Fibroblast of lung (primary cell): ENCODE results near the gene HOXC11. TPM values are rescaled to one million over a fixed set of nuclear protein-coding genes. Genes with fewer than 3 reads are reported as not detected.
A peak's percentile ranks its signal among the peaks of the same experiment; 100 is the strongest.

ENCODE experiments used
- DNase-seq, 2 donors: peaks; one replicate each; pipeline versions ENCODE4 v3.0.0 to v3.0.0-alpha.2; 2010; ENCODE audit warnings: low read depth in 2 of 2
- H2AFZ ChIP-seq: 2 replicates; pipeline ENCODE4 v1.5.1; 2012; ENCODE audit warnings: low read length, control low read depth, inconsistent platforms
- H3K27ac ChIP-seq: 2 replicates; pipeline ENCODE4 v1.5.1; 2011; ENCODE audit warnings: low read length, control low read depth; ENCODE audit not compliant: insufficient read depth
- H3K27me3 ChIP-seq: 2 replicates; pipeline ENCODE4 v1.5.1; 2011; ENCODE audit warnings: mild to moderate bottlenecking, low read length; ENCODE audit not compliant: control insufficient read depth, insufficient read depth
- H3K36me3 ChIP-seq: 2 replicates; pipeline ENCODE4 v1.5.1; 2011; ENCODE audit warnings: low read length; ENCODE audit not compliant: control insufficient read depth, insufficient read depth
- H3K4me1 ChIP-seq: 2 replicates; pipeline ENCODE4 v1.5.1; 2011; ENCODE audit warnings: low read length; ENCODE audit not compliant: control insufficient read depth, insufficient read depth; ENCODE audit errors: extremely low read depth
- H3K4me2 ChIP-seq: 2 replicates; pipeline ENCODE4 v1.5.1; 2011; ENCODE audit warnings: low read length, control low read depth; ENCODE audit not compliant: insufficient read depth; ENCODE audit errors: extremely low read depth
- H3K4me3 ChIP-seq, 4 experiments: fragments of 200-600 bp in 1 of 4; sonication (generic) in 1 of 4; replicated peaks in 1 of 4; 2 replicates each; pipeline ENCODE4 v1.5.1; 2011 to 2016; ENCODE audit warnings: low read length in 4 of 4, low read depth in 3 of 4, mild to moderate bottlenecking in 3 of 4, control low read depth in 2 of 4, inconsistent platforms in 1 of 4, mixed read lengths in 1 of 4; ENCODE audit not compliant: insufficient read depth in 1 of 4; ENCODE audit errors: control extremely low read depth in 1 of 4
- H3K79me2 ChIP-seq: 2 replicates; pipeline ENCODE4 v1.5.1; 2012; ENCODE audit warnings: mild to moderate bottlenecking, low read length, inconsistent platforms; ENCODE audit not compliant: control insufficient read depth, insufficient read depth
- H3K9ac ChIP-seq: 2 replicates; pipeline ENCODE4 v1.5.1; 2011; ENCODE audit warnings: mild to moderate bottlenecking, low read length, control low read depth; ENCODE audit not compliant: insufficient read depth
- H3K9me3 ChIP-seq: 2 replicates; pipeline ENCODE4 v1.5.1; 2012; ENCODE audit warnings: low read depth, low read length; ENCODE audit not compliant: control insufficient read depth, insufficient read depth
- H4K20me1 ChIP-seq: 2 replicates; pipeline ENCODE4 v1.5.1; 2011; ENCODE audit warnings: low read length; ENCODE audit not compliant: control insufficient read depth, insufficient read depth; ENCODE audit errors: extremely low read depth
- EZH2 ChIP-seq: IDR thresholded peaks from 2 replicates; pipeline ENCODE4 v1.5.1; 2012; ENCODE audit warnings: low read length, control low read depth, mild to moderate bottlenecking; ENCODE audit errors: missing control alignments
- polyA plus RNA-seq, 2 donors: library from polyadenylated mRNA; depleted of rRNA in 1 of 2; stranded (reverse) in 1 of 2; unstranded in 1 of 2; fragments of >200 nt; gene quantifications; 2 replicates each; pipeline ENCODE4 v1.2.1, GENCODE V29; 2011 to 2012; ENCODE audit warnings: missing spikeins in 1 of 2
- total RNA-seq: library from RNA; depleted of rRNA; stranded (reverse); fragments of >200 nt; gene quantifications from 2 replicates; pipeline ENCODE4 v1.2.1, GENCODE V29; 2014
- TF ChIP-seq, protein P1 (sequence below), 2 donors: IDR thresholded peaks in 1 of 2; conservative IDR thresholded peaks in 1 of 2; 1 replicate in 1 of 2; 2 replicates in 1 of 2; pipeline ENCODE4 v1.5.1; 2011 to 2012; ENCODE audit warnings: low read length in 2 of 2, control low read depth in 1 of 2, inconsistent platforms in 1 of 2, low read depth in 1 of 2, mild to moderate bottlenecking in 1 of 2

HOXC11 gene
- total and polyA plus RNA-seq, 2 donors (not counting 1 experiment from before 2014, with no cell fraction given) = not detected

DNA sequence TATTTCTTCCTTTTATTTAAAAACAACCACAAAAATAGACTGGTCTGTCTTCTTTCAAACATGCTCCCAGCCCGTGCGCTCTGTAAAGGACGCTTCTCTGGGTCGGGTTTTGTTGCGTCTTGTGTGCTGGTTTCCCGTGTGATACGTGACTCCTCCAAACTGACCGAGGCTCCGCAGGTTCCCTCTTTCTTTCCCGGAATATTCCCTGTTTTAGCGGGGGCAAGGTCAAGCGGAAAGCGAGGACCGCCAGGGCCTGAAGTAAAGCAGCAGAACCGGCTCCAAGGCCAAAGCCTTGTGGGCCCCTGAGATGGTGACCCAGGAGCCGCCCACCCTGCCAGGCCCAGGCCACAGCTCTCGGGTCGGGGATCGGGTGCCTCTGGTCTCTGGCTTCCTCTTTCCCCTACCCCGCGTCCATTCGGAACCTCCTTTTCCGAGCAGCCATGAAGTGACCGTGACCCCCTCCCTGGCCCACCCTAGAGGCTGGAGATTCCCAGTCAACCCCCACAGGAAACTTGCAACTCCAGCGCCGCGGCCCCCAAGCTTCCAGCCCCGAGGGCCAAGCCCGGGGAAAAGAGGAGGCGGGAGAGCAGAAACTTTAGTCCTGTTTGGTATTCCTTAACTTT lies 11.1 kb downstream of the HOXC11 start:
- H3K27me3 ChIP-seq = peaks cover 88% of the 10 kb centered on the region
- peak; percentile 95 for TF ChIP-seq EZH2
- TF ChIP-seq, protein P1, sequence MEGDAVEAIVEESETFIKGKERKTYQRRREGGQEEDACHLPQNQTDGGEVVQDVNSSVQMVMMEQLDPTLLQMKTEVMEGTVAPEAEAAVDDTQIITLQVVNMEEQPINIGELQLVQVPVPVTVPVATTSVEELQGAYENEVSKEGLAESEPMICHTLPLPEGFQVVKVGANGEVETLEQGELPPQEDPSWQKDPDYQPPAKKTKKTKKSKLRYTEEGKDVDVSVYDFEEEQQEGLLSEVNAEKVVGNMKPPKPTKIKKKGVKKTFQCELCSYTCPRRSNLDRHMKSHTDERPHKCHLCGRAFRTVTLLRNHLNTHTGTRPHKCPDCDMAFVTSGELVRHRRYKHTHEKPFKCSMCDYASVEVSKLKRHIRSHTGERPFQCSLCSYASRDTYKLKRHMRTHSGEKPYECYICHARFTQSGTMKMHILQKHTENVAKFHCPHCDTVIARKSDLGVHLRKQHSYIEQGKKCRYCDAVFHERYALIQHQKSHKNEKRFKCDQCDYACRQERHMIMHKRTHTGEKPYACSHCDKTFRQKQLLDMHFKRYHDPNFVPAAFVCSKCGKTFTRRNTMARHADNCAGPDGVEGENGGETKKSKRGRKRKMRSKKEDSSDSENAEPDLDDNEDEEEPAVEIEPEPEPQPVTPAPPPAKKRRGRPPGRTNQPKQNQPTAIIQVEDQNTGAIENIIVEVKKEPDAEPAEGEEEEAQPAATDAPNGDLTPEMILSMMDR (conservative IDR thresholded peaks at IDR 0.05 in 1 of 2, IDR thresholded peaks at IDR 0.05 in 1 of 2; ENCODE audit: low read depth in 1 of 2, low read length in 2 of 2) = no peak
- no peak overlapping the region for H2AFZ ChIP-seq
- no peaks in the 10 kb centered on the region for H3K4me1 ChIP-seq
- H3K79me2 ChIP-seq = no peaks in the 10 kb centered on the region
- H3K27ac ChIP-seq = no peak overlapping the region
- no peaks in the 10 kb centered on the region for H3K9me3 ChIP-seq
- no peaks in the 10 kb centered on the region for H4K20me1 ChIP-seq
- no peak overlapping the region for H3K4me3 ChIP-seq
- no peak overlapping the region for H3K9ac ChIP-seq
- no peak overlapping the region for H3K4me2 ChIP-seq
- DNase-seq = no peak
- no peaks in the 10 kb centered on the region for H3K36me3 ChIP-seq

- H2AFZ ChIP-seq = no peak within 1 kb of the TSS
- H3K9ac ChIP-seq = no peak within 1 kb of the TSS
- TF ChIP-seq EZH2 = peak; percentile 91
- TF ChIP-seq, protein P1 (conservative IDR thresholded peaks at IDR 0.05 in 1 of 2, IDR thresholded peaks at IDR 0.05 in 1 of 2; ENCODE audit: low read depth in 1 of 2, low read length in 2 of 2) = peak; percentile 25 to 54
Observed at GRCh38 chr12:53984901-53985691, 12.2 kb downstream of the HOXC11 start, which contains the start of gene HOXC10. Gene HOXC10, plus strand, starts transcription at chr12:53985146. Its CDS starts 114 bp downstream, at chr12:53985260.

DNA sequence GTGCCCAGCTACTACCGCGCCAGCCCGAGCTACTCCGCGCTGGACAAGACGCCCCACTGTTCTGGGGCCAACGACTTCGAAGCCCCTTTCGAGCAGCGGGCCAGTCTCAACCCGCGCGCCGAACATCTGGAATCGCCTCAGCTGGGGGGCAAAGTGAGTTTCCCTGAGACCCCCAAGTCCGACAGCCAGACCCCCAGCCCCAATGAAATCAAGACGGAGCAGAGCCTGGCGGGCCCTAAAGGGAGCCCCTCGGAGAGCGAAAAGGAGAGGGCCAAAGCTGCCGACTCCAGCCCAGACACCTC lies 12.7 kb downstream of the HOXC11 start:
- no peaks in the 10 kb centered on the region for H3K4me1 ChIP-seq
- no peaks in the 10 kb centered on the region for H3K36me3 ChIP-seq
- no peak overlapping the region for H3K4me2 ChIP-seq
- no peaks in the 10 kb centered on the region for H3K9me3 ChIP-seq
- no peaks in the 10 kb centered on the region for H4K20me1 ChIP-seq
- DNase-seq = no peak
- TF ChIP-seq, protein P1 (conservative IDR thresholded peaks at IDR 0.05 in 1 of 2, IDR thresholded peaks at IDR 0.05 in 1 of 2; ENCODE audit: low read depth in 1 of 2, low read length in 2 of 2) = no peak
- peak; percentile 40 for TF ChIP-seq EZH2
- no peak overlapping the region for H3K4me3 ChIP-seq
- no peak overlapping the region for H3K27ac ChIP-seq
- H2AFZ ChIP-seq = no peak overlapping the region
- H3K9ac ChIP-seq = no peak overlapping the region
- H3K27me3 ChIP-seq = peaks cover 88% of the 10 kb centered on the region
- H3K79me2 ChIP-seq = no peaks in the 10 kb centered on the region

More at GRCh38 chr12:53984901-53985691, 12.2 kb downstream of the HOXC11 start, which contains the start of gene HOXC10:
- Histone ChIP-seq H3K27ac (no peak within 1 kb of the TSS), H3K36me3 (no peaks in the 10 kb centered on the region), H3K4me2 (no peak within 1 kb of the TSS), H3K27me3 (peaks cover 88% of the 10 kb centered on the region), H3K79me2 (no peaks in the 10 kb centered on the region), H3K4me1 (no peaks in the 10 kb centered on the region), H4K20me1 (no peaks in the 10 kb centered on the region), H3K9me3 (no peaks in the 10 kb centered on the region), H3K4me3 (peak within 1 kb of the TSS in 1 of 4 experiments; percentile 19)
- peak; percentile 49 to 77 for DNase-seq
